ENCODE measurements around the gene ZSCAN25.
"Not testable (repeated sequence)": the region's sequence is repeated elsewhere in the genome, so short reads cannot be mapped to it uniquely, and the experiment has no call there.

ZSCAN25 gene

DNA sequence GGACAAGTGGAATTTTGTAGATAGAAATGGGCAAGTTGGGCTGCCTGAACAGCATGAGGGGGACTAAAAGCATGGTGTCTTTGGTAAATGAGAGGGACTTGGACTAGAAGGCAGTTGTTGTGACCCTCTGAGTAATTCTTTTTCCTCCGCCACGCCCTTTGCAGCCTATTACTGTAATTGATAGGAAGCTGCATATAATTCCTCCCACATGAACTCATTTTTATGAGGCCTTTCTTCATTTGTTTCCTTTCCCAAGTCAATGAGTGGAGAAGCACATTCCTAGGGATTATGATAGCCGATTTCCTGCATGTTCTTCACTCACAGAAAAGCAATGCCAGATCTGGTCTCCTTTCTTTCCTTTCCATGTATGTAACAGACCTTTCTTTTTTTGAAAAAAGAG is 27.7 kb downstream of the ZSCAN25 start:
- Histone ChIP-seq H3K4me3 (ENCODE audit: low read length) (no peak overlapping the region), H3K27me3 (ENCODE audit: control insufficient read depth, insufficient read depth, low read length) (no peaks in the 10 kb centered on the region), H3K36me3 (ENCODE audit: control insufficient read depth, insufficient read depth, low read length) (no peaks in the 10 kb centered on the region; the same call in 1 of the 2 replicates), H3K9me3 (ENCODE audit: control insufficient read depth, insufficient read depth, low read length) (no peaks in the 10 kb centered on the region), H3K27ac (ENCODE audit: low read length) (no peak overlapping the region), H3K4me1 (ENCODE audit: control insufficient read depth, insufficient read depth, low read length) (no peaks in the 10 kb centered on the region)
- WGBS (ENCODE audit: insufficient coverage, insufficient read length) = no CpG with 5 or more reads among the region's 3 CpGs
- DNase-seq (ENCODE audit: low read depth, low spot score) = no peak

DNA sequence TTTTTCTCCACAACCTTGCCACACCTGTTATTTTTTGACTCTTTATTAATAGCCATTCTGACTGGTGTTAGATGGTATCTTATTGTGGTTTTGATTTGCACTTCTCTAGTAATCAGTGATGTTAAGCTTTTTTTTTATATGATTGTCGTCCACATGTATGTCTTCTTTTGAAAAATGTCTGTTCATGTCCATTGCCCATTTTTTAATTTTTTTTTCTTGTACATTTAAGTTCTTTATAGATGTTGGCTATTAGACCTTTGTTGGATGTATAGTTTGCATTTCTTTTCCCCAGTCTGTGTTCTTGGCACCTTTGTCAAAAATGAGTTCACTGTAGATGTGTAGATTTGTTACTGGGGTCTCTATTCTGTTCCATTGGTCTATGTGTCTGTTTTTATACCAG is 28.8 kb downstream of the ZSCAN25 start:
- no peak overlapping the region for H3K27ac ChIP-seq (ENCODE audit: low read length)
- WGBS (ENCODE audit: insufficient coverage, insufficient read length) = no CpG with 5 or more reads among the region's 1 CpG

DNA sequence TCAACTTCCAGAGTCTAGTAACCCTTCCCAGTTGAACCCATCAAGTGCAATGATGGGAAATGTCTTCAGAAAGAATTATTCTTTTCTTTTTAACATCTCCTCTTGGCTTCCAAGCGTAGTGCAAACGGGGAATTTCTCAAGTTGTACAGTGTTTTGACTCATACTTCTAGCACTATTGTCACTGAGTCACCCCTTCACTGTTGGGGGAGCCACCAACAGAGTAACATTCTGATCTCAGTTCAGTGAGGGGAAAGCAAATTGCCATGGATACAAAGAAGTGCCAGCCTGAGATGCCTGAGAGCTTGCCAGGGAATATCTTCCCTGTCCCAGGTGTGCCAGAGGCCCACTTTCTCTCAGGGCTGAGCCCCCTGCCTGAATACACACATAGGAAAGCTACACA is 32.1 kb downstream of the ZSCAN25 start:
- no peaks in the 10 kb centered on the region; the same call in 1 of the 2 replicates for H3K4me1 ChIP-seq (ENCODE audit: control insufficient read depth, insufficient read depth, low read length)
- H3K27ac ChIP-seq (ENCODE audit: low read length) = no peak overlapping the region
- DNase-seq (ENCODE audit: low read depth, low spot score) = no peak
- no peaks in the 10 kb centered on the region for H3K9me3 ChIP-seq (ENCODE audit: control insufficient read depth, insufficient read depth, low read length)
- H3K36me3 ChIP-seq (ENCODE audit: control insufficient read depth, insufficient read depth, low read length) = no peaks in the 10 kb centered on the region
- WGBS (ENCODE audit: insufficient coverage, insufficient read length) = no CpG with 5 or more reads among the region's 2 CpGs
- H3K4me3 ChIP-seq (ENCODE audit: low read length) = no peak overlapping the region
- no peaks in the 10 kb centered on the region for H3K27me3 ChIP-seq (ENCODE audit: control insufficient read depth, insufficient read depth, low read length)

More for the DNA sequence above, 28.8 kb downstream of the ZSCAN25 start:
- no peak for DNase-seq (ENCODE audit: low read depth, low spot score)
- Histone ChIP-seq H3K4me3 (ENCODE audit: low read length) (no peak overlapping the region), H3K27me3 (ENCODE audit: control insufficient read depth, insufficient read depth, low read length) (no peaks in the 10 kb centered on the region), H3K4me1 (ENCODE audit: control insufficient read depth, insufficient read depth, low read length) (no peaks in the 10 kb centered on the region), H3K9me3 (ENCODE audit: control insufficient read depth, insufficient read depth, low read length) (no peaks in the 10 kb centered on the region), H3K36me3 (ENCODE audit: control insufficient read depth, insufficient read depth, low read length) (no peaks in the 10 kb centered on the region; the same call in 1 of the 2 replicates)

DNA sequence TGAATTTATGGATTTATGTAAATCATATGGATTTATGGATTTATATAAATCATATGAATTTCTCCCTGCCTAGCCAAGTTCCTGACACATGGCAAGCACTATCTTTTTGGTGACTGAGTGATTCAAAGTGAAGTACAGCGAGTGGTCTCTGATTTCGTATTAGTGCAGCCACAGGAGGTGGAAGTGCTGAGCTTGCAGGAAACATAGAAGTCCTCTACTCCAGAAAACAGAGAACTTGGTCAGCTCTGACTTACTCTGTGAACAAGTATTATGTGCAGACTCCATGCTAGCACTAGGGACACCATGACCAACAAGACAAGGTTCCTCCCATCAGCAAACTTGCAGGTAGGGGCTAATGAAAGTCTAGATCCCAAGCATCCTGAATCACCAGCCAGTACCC is 34.5 kb downstream of the ZSCAN25 start:
- Histone ChIP-seq H3K9me3 (ENCODE audit: control insufficient read depth, insufficient read depth, low read length) (no peaks in the 10 kb centered on the region), H3K4me1 (ENCODE audit: control insufficient read depth, insufficient read depth, low read length) (no peaks in the 10 kb centered on the region; the same call in 1 of the 2 replicates), H3K27ac (ENCODE audit: low read length) (no peak overlapping the region), H3K4me3 (ENCODE audit: low read length) (no peak overlapping the region), H3K27me3 (ENCODE audit: control insufficient read depth, insufficient read depth, low read length) (no peaks in the 10 kb centered on the region), H3K36me3 (ENCODE audit: control insufficient read depth, insufficient read depth, low read length) (no peaks in the 10 kb centered on the region)
- no CpG with 5 or more reads among the region's 2 CpGs for WGBS (ENCODE audit: insufficient coverage, insufficient read length)
- no peak for DNase-seq (ENCODE audit: low read depth, low spot score)

DNA sequence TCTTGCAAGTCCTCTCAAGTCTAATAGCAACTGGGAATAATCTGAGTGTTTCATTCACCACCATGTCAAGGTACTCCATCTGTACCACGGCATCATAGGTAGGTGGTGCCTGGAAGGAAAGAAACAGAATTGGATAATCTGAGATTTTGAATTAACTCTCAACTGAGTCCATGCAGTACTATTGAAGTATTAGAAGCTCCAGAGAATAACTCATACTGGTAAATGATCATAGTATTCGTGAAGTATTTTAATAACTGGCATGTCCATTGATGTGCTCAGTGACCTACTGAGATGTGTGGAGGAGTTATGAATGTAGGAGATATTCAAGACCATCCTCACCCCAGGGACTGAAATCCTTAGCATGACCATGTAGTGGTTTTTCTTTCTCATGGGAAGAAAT is 35.9 kb downstream of the ZSCAN25 start:
- Histone ChIP-seq H3K4me1 (ENCODE audit: control insufficient read depth, insufficient read depth, low read length) (no peaks in the 10 kb centered on the region; the same call in 1 of the 2 replicates), H3K4me3 (ENCODE audit: low read length) (no peak overlapping the region), H3K27ac (ENCODE audit: low read length) (no peak overlapping the region), H3K27me3 (ENCODE audit: control insufficient read depth, insufficient read depth, low read length) (no peaks in the 10 kb centered on the region), H3K36me3 (ENCODE audit: control insufficient read depth, insufficient read depth, low read length) (no peaks in the 10 kb centered on the region), H3K9me3 (ENCODE audit: control insufficient read depth, insufficient read depth, low read length) (no peaks in the 10 kb centered on the region)
- WGBS (ENCODE audit: insufficient coverage, insufficient read length) = no CpG with 5 or more reads among the region's 2 CpGs
- no peak for DNase-seq (ENCODE audit: low read depth, low spot score)

DNA sequence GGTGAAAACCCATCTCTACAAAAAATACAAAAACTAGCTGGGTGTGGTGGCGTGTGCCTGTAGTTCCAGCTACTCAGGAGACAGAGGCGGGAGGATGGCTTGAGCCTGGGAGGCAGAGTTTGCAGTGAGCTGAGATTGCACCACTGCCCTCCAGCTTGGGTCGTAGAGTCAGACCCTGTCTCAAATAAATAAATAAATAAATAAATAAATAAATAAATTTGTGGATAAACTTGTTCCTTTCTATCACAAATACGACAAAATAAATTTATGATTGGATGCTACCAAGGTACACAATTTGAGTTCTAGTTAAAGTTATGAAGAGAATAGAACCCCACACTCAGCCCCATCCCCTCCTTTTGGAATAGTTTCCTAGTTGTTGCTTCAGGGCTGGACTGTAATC is 36.5 kb downstream of the ZSCAN25 start:
- not testable (repeated sequence) for H3K36me3 ChIP-seq (ENCODE audit: control insufficient read depth, insufficient read depth, low read length); H3K27me3 ChIP-seq (ENCODE audit: control insufficient read depth, insufficient read depth, low read length); DNase-seq (ENCODE audit: low read depth, low spot score); H3K9me3 ChIP-seq (ENCODE audit: control insufficient read depth, insufficient read depth, low read length); H3K4me1 ChIP-seq (ENCODE audit: control insufficient read depth, insufficient read depth, low read length); H3K4me3 ChIP-seq (ENCODE audit: low read length); H3K27ac ChIP-seq (ENCODE audit: low read length)
- WGBS (ENCODE audit: insufficient coverage, insufficient read length) = no CpG with 5 or more reads among the region's 4 CpGs

DNA sequence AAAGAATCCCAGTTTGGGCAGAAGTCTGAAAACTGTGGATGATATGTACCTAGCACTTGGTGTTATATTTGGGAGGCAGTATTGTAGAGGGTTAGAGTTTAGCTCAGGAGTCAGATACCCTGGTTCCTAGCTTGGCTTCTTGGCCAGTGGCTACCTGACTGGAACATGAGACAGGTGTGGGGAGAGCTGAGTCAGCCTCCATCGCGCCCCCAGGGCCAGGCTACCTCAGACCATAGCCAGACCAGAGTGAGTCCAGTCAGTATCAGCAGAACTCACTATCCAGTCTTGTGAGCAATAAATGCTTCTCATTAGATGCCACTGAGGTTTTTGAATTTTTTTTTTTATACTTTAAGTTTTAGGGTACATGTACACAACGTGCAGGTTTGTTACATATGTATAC is 37.0 kb downstream of the ZSCAN25 start:
- WGBS (ENCODE audit: insufficient coverage, insufficient read length) = no CpG with 5 or more reads among the region's 3 CpGs

DNA sequence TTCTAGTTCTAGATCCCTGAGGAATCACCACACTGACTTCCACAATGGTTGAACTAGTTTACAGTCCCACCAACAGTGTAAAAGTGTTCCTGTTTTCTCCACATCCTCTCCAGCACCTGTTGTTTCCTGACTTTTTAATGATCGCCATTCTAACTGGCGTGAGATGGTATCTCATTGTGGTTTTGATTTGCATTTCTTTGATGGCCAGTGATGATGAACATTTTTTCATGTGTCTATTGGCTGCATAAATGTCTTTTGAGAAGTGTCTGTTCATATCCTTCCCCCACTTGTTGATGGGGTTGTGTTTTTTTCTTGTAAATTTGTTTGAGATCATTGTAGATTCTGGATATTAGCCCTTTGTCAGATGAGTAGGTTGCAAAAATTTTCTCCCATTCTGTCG is 37.9 kb downstream of the ZSCAN25 start:
- not testable (repeated sequence) for H3K9me3 ChIP-seq (ENCODE audit: control insufficient read depth, insufficient read depth, low read length); H3K27ac ChIP-seq (ENCODE audit: low read length); DNase-seq (ENCODE audit: low read depth, low spot score); H3K4me1 ChIP-seq (ENCODE audit: control insufficient read depth, insufficient read depth, low read length); H3K36me3 ChIP-seq (ENCODE audit: control insufficient read depth, insufficient read depth, low read length); H3K4me3 ChIP-seq (ENCODE audit: low read length); H3K27me3 ChIP-seq (ENCODE audit: control insufficient read depth, insufficient read depth, low read length)
- no CpG with 5 or more reads among the region's 3 CpGs for WGBS (ENCODE audit: insufficient coverage, insufficient read length)

More for the DNA sequence above, 37.0 kb downstream of the ZSCAN25 start:
- Histone ChIP-seq H3K4me3 (ENCODE audit: low read length) (no peak overlapping the region), H3K27me3 (ENCODE audit: control insufficient read depth, insufficient read depth, low read length) (no peaks in the 10 kb centered on the region), H3K4me1 (ENCODE audit: control insufficient read depth, insufficient read depth, low read length) (no peaks in the 10 kb centered on the region; the same call in 1 of the 2 replicates), H3K36me3 (ENCODE audit: control insufficient read depth, insufficient read depth, low read length) (no peaks in the 10 kb centered on the region), H3K9me3 (ENCODE audit: control insufficient read depth, insufficient read depth, low read length) (no peaks in the 10 kb centered on the region), H3K27ac (ENCODE audit: low read length) (no peak overlapping the region)
- DNase-seq (ENCODE audit: low read depth, low spot score) = no peak

DNA sequence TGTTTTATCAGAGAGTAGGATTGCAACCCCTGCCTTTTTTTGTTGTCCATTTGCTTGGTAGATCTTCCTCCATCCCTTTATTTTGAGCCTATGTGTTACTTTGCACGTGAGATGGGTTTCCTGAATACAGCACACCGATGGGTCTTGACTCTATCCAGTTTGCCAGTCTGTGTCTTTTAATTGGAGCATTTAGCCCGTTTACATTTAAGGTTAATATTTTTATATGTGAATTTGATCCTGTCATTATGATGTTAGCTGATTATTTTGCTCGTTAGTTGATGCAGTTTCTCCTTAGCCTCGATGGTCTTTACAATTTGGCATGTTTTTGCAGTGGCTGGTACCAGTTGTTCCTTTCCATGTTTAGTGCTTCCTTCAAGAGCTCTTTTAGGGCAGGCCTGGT is 41.1 kb downstream of the ZSCAN25 start:
- H3K36me3 ChIP-seq (ENCODE audit: control insufficient read depth, insufficient read depth, low read length); H3K9me3 ChIP-seq (ENCODE audit: control insufficient read depth, insufficient read depth, low read length); H3K4me1 ChIP-seq (ENCODE audit: control insufficient read depth, insufficient read depth, low read length); H3K27me3 ChIP-seq (ENCODE audit: control insufficient read depth, insufficient read depth, low read length); H3K4me3 ChIP-seq (ENCODE audit: low read length); H3K27ac ChIP-seq (ENCODE audit: low read length); DNase-seq (ENCODE audit: low read depth, low spot score): not testable (repeated sequence)
- no CpG with 5 or more reads among the region's 5 CpGs for WGBS (ENCODE audit: insufficient coverage, insufficient read length)

DNA sequence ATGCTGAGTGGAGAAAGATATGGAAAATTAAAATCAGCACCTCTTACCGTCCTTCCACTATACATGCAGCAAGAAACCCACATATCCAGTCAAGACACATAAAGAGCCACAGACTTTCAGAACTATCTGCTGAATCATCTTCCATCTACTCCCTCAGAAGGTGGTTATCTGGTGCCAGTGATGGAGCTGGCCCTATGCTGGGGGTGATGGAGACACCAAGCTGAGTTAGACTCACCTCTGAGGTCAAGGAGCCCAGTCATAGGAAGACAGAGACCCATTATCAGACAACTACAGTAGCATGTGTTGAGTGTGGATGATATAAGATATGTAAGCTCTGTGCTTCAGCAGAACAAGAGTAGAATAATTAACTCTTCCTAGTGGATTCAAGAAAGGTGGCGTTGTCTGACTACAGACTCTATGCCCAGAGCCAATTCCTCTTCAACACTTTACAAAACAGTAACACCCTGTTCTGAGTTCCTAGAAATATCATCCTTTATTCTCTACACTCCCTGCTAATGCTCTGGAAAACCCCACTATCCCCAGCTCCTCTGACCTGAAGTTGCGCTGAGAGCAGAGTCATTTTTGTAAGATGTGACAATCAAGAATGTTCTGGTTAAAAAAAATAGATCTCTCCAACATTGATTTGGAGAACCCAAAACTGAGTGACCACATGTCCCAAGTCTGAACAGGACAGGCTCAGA is 48.7 kb downstream of the ZSCAN25 start:
- H3K4me3 ChIP-seq (ENCODE audit: low read length) = no peak overlapping the region
- H3K9me3 ChIP-seq (ENCODE audit: control insufficient read depth, insufficient read depth, low read length) = no peaks in the 10 kb centered on the region
- no peaks in the 10 kb centered on the region for H3K27me3 ChIP-seq (ENCODE audit: control insufficient read depth, insufficient read depth, low read length)
- no peaks in the 10 kb centered on the region for H3K4me1 ChIP-seq (ENCODE audit: control insufficient read depth, insufficient read depth, low read length)
- H3K27ac ChIP-seq (ENCODE audit: low read length) = no peak overlapping the region
- H3K36me3 ChIP-seq (ENCODE audit: control insufficient read depth, insufficient read depth, low read length) = no peaks in the 10 kb centered on the region
- DNase-seq (ENCODE audit: low read depth, low spot score) = no peak
- WGBS (ENCODE audit: insufficient coverage, insufficient read length) = no CpG with 5 or more reads among the region's 3 CpGs

DNA sequence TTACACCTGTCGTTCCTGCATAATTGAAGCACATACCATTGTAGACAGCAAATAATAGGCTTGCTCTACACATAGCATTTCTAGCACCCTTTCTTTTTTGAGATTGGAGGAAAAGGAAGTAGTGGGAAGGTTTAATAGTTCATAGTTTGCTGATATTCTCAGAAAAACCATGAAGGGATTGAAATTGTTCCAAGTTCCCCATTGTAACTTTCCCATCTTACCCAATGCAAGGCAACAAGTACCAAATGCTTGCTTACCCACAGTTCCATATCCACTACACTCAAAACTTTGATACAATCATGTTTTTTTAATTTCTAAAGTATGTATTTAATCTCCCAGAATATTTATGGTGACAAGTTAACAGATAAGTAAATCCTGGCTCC is 49.3 kb downstream of the ZSCAN25 start:
- H3K4me3 ChIP-seq (ENCODE audit: low read length) = no peak overlapping the region
- H3K9me3 ChIP-seq (ENCODE audit: control insufficient read depth, insufficient read depth, low read length) = no peaks in the 10 kb centered on the region
- no CpG with 5 or more reads among the region's 1 CpG for WGBS (ENCODE audit: insufficient coverage, insufficient read length)
- H3K27ac ChIP-seq (ENCODE audit: low read length) = no peak overlapping the region
- no peak for DNase-seq (ENCODE audit: low read depth, low spot score)
- no peaks in the 10 kb centered on the region for H3K36me3 ChIP-seq (ENCODE audit: control insufficient read depth, insufficient read depth, low read length)
- no peaks in the 10 kb centered on the region for H3K27me3 ChIP-seq (ENCODE audit: control insufficient read depth, insufficient read depth, low read length)
- no peaks in the 10 kb centered on the region for H3K4me1 ChIP-seq (ENCODE audit: control insufficient read depth, insufficient read depth, low read length)

Measured in iPS DF 6.9 (cell line).